ENCODE data around the gene AP3B1.
"Not testable (repeated sequence)": the region's sequence is repeated elsewhere in the genome, so short reads cannot be mapped to it uniquely, and the experiment has no call there.

Gene AP3B1

GRCh38 chr5:78077369-78078068, 217.0 kb downstream of the AP3B1 start:
- in situ Hi-C loops (cut with MboI; ENCODE audit: low sequenced_read_pairs), result no loop called here

- in situ Hi-C loops (cut with MboI; ENCODE audit: low sequenced_read_pairs), result no loop called here
Measured at GRCh38 chr5:78076351-78076750, 218.1 kb downstream of the AP3B1 start.

- in situ Hi-C loops (cut with MboI; ENCODE audit: low sequenced_read_pairs), result no loop called here
Measured at GRCh38 chr5:78075301-78075700, 219.2 kb downstream of the AP3B1 start.

GRCh38 chr5:78070691-78071090, 223.8 kb downstream of the AP3B1 start:
- in situ Hi-C loops (cut with MboI; ENCODE audit: low sequenced_read_pairs), result not testable (repeated sequence)

GRCh38 chr5:78067581-78067980, 226.9 kb downstream of the AP3B1 start:
- in situ Hi-C loops (cut with MboI; ENCODE audit: low sequenced_read_pairs), result not testable (repeated sequence)

- in situ Hi-C loops (cut with MboI; ENCODE audit: low sequenced_read_pairs), result not testable (repeated sequence)
Measured at GRCh38 chr5:78066722-78067121, 227.8 kb downstream of the AP3B1 start.

GRCh38 chr5:78065663-78066062, 228.8 kb downstream of the AP3B1 start:
- in situ Hi-C loops (cut with MboI; ENCODE audit: low sequenced_read_pairs), result no loop called here

GRCh38 chr5:78064941-78065472, 229.5 kb downstream of the AP3B1 start:
- in situ Hi-C loops (cut with MboI; ENCODE audit: low sequenced_read_pairs), result no loop called here

GRCh38 chr5:78063495-78063894, 231.0 kb downstream of the AP3B1 start:
- in situ Hi-C loops (cut with MboI; ENCODE audit: low sequenced_read_pairs), result no loop called here

- in situ Hi-C loops (cut with MboI; ENCODE audit: low sequenced_read_pairs), result no loop called here
Measured at GRCh38 chr5:78062645-78063044, 231.9 kb downstream of the AP3B1 start.

GRCh38 chr5:78060421-78060820, 234.1 kb downstream of the AP3B1 start:
- in situ Hi-C loops (cut with MboI; ENCODE audit: low sequenced_read_pairs), result no loop called here

GRCh38 chr5:78058625-78059024, 235.9 kb downstream of the AP3B1 start:
- in situ Hi-C loops (cut with MboI; ENCODE audit: low sequenced_read_pairs), result no loop called here

GRCh38 chr5:78056901-78057514, 237.5 kb downstream of the AP3B1 start:
- in situ Hi-C loops (cut with MboI; ENCODE audit: low sequenced_read_pairs), result no loop called here

- in situ Hi-C loops (cut with MboI; ENCODE audit: low sequenced_read_pairs), result no loop called here
Measured at GRCh38 chr5:78056053-78056452, 238.4 kb downstream of the AP3B1 start.

GRCh38 chr5:78050888-78051287, 243.6 kb downstream of the AP3B1 start:
- in situ Hi-C loops (cut with MboI; ENCODE audit: low sequenced_read_pairs), result no loop called here

- in situ Hi-C loops (cut with MboI; ENCODE audit: low sequenced_read_pairs), result not testable (repeated sequence)
Measured at GRCh38 chr5:78046823-78047222, 247.7 kb downstream of the AP3B1 start.

GRCh38 chr5:78046006-78046405, 248.5 kb downstream of the AP3B1 start:
- in situ Hi-C loops (cut with MboI; ENCODE audit: low sequenced_read_pairs), result no loop called here

- in situ Hi-C loops (cut with MboI; ENCODE audit: low sequenced_read_pairs), result no loop called here
Measured at GRCh38 chr5:78041805-78042204, 252.7 kb downstream of the AP3B1 start.

- in situ Hi-C loops (cut with MboI; ENCODE audit: low sequenced_read_pairs), result no loop called here
Measured at GRCh38 chr5:78025540-78025939, 269.0 kb downstream of the AP3B1 start.

GRCh38 chr5:78019744-78020143, 274.8 kb downstream of the AP3B1 start:
- in situ Hi-C loops (cut with MboI; ENCODE audit: low sequenced_read_pairs), result no loop called here

- in situ Hi-C loops (cut with MboI; ENCODE audit: low sequenced_read_pairs), result no loop called here
Measured at GRCh38 chr5:78016863-78017529, 277.5 kb downstream of the AP3B1 start.

Measured in HL-60/S4 treated with phorbol 12-myristate 13-acetate at 8.2 ng/mL for 4 days and 3 days (cell line).